ENCODE measurements around the gene STAP1. TPM values are rescaled to one million over a fixed set of nuclear protein-coding genes. Genes with fewer than 3 reads are reported as not detected.
A peak's percentile ranks its signal among the peaks of the same experiment; 100 is the strongest.
"Not testable (repeated sequence)": the region's sequence is repeated elsewhere in the genome, so short reads cannot be mapped to it uniquely, and the experiment has no call there.

Gene STAP1
- total RNA-seq, 1 experiment from 2014 or later: not detected

- no peak for DNase-seq (ENCODE audit: low read depth, low spot score)
- in situ Hi-C loops (cut with HindIII; ENCODE audit: low pct_unique_long_range_greater_than_20kb, low sequenced_read_pairs): no loop called here
These were observed 35.2 kb downstream of the STAP1 start for GRCh38 chr4:67593741-67594175.

DNA sequence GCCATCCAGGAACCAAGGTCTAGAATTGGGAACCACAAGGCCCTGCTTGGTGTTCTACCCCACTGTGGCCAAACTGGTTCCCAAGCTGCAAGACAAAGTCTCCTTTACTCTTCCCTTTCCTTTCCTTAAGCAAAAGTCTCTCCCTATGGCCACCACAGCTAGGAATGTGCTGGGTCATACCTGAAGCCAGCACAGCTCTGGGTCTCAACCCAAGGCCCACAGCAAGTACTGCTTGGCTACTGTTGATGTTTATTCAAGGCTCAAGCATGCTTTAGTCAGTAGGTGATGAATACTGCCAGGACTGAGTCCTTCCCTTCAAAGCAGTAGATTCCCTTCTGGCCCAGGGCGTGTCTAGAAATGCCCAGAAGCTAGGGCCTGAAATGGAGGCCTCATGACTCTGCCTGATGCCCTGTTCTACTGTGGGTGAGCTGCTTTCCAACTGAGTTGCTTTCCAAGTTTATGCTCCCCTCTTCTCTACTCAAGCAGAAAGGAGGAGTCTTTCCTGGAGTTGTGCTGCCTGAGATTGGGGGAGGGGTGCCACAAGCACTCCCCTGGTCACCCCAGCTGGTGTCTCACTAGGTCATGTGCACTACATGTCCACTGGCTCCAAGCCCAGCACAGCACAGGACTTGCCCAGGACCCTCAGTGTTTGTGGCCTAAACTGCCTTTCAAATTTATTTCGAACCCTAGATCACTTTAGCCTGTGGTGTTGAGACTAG lies 44.9 kb downstream of the STAP1 start:
- in situ Hi-C loops (cut with HindIII; ENCODE audit: low pct_unique_long_range_greater_than_20kb, low sequenced_read_pairs): no loop called here
- DNase-seq (ENCODE audit: low read depth, low spot score): no peak

GRCh38 chr4:67604029-67604381 lies 45.5 kb downstream of the STAP1 start:
- DNase-seq (ENCODE audit: low read depth, low spot score): no peak
- in situ Hi-C loops (cut with HindIII; ENCODE audit: low pct_unique_long_range_greater_than_20kb, low sequenced_read_pairs): no loop called here

DNA sequence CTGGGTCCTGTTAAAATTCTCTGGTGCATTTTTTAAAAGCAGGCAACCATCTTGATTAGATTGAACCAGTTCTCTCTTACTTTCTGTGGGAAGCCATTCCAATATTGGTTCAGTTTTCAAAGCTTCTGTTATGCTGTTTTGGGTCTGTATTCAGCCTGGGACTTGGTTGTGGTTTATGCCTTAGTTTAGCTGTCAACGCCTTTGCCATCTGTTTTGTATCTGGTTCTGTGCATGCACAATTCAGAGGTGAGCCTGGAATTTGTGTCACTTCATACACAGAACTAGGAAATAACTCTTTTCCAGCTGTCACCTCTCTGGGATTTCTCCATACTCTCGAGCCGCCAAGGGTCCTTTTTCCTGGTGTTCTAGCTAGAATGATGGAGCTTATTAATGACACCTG lies 46.2 kb downstream of the STAP1 start:
- no peak for DNase-seq (ENCODE audit: low read depth, low spot score)
- in situ Hi-C loops (cut with HindIII; ENCODE audit: low pct_unique_long_range_greater_than_20kb, low sequenced_read_pairs): no loop called here

- in situ Hi-C loops (cut with HindIII; ENCODE audit: low pct_unique_long_range_greater_than_20kb, low sequenced_read_pairs): no loop called here
These were observed 49.5 kb downstream of the STAP1 start for GRCh38 chr4:67608027-67608426.

GRCh38 chr4:67614186-67614585 lies 55.7 kb downstream of the STAP1 start:
- no peak for DNase-seq (ENCODE audit: low read depth, low spot score)
- in situ Hi-C loops (cut with HindIII; ENCODE audit: low pct_unique_long_range_greater_than_20kb, low sequenced_read_pairs): no loop called here

More at GRCh38 chr4:67608027-67608426, 49.5 kb downstream of the STAP1 start:
- no peak for DNase-seq (ENCODE audit: low read depth, low spot score)

GRCh38 chr4:67615119-67615518 lies 56.6 kb downstream of the STAP1 start:
- in situ Hi-C loops (cut with HindIII; ENCODE audit: low pct_unique_long_range_greater_than_20kb, low sequenced_read_pairs): no loop called here
- DNase-seq (ENCODE audit: low read depth, low spot score): no peak

DNA sequence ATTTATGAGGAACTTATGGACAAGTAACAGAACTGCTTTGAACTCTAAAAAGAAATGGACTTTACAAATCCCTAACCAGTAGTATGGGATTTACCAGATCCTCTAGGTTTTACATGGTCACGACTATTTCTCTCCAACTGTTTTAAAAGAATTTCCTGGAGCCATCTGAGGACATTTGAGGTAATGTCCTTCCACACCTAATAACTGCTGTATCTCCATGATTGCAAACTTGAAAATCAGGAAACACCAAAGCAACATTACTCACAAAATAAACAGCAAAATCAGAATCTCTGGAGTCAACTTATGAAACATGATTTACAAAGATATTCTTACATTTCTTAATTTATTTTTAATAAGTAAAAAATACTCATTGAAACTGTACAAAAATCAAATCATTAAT lies 58.0 kb downstream of the STAP1 start:
- in situ Hi-C loops (cut with HindIII; ENCODE audit: low pct_unique_long_range_greater_than_20kb, low sequenced_read_pairs): no loop called here
- DNase-seq (ENCODE audit: low read depth, low spot score): no peak

- peak; percentile 32 for DNase-seq (ENCODE audit: low read depth, low spot score)
- in situ Hi-C loops (cut with HindIII; ENCODE audit: low pct_unique_long_range_greater_than_20kb, low sequenced_read_pairs): no loop called here
These were observed 66.4 kb downstream of the STAP1 start for GRCh38 chr4:67624939-67625338.

- no peak for DNase-seq (ENCODE audit: low read depth, low spot score)
- in situ Hi-C loops (cut with HindIII; ENCODE audit: low pct_unique_long_range_greater_than_20kb, low sequenced_read_pairs): no loop called here
These were observed 74.0 kb downstream of the STAP1 start for GRCh38 chr4:67632492-67632891.

DNA sequence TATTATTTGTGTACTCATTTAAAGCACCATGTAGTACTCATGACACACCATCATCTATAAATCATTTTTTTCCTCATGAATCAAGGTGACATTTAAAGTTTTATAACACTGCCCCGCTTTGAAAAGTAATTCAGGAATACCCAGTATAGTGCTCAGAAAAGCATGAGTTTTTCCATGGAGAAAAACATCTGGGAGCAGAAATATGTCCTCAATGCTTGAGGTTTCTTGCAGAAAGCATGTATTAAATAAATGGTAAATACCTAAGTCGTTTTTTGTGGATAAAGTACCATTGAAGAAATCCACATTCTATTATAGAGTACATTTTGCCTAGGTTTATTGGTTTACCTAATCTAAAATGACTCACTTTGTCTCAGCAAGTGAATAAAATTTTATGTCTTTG lies 76.2 kb downstream of the STAP1 start:
- in situ Hi-C loops (cut with HindIII; ENCODE audit: low pct_unique_long_range_greater_than_20kb, low sequenced_read_pairs): no loop called here
- DNase-seq (ENCODE audit: low read depth, low spot score): no peak

GRCh38 chr4:67635331-67635730 lies 76.8 kb downstream of the STAP1 start:
- in situ Hi-C loops (cut with HindIII; ENCODE audit: low pct_unique_long_range_greater_than_20kb, low sequenced_read_pairs): no loop called here
- DNase-seq (ENCODE audit: low read depth, low spot score): no peak

- in situ Hi-C loops (cut with HindIII; ENCODE audit: low pct_unique_long_range_greater_than_20kb, low sequenced_read_pairs); DNase-seq (ENCODE audit: low read depth, low spot score): not testable (repeated sequence)
These were observed 78.5 kb downstream of the STAP1 start for GRCh38 chr4:67636978-67637377.

GRCh38 chr4:67638136-67638535 lies 79.6 kb downstream of the STAP1 start:
- in situ Hi-C loops (cut with HindIII; ENCODE audit: low pct_unique_long_range_greater_than_20kb, low sequenced_read_pairs): no loop called here
- DNase-seq (ENCODE audit: low read depth, low spot score): no peak

DNA sequence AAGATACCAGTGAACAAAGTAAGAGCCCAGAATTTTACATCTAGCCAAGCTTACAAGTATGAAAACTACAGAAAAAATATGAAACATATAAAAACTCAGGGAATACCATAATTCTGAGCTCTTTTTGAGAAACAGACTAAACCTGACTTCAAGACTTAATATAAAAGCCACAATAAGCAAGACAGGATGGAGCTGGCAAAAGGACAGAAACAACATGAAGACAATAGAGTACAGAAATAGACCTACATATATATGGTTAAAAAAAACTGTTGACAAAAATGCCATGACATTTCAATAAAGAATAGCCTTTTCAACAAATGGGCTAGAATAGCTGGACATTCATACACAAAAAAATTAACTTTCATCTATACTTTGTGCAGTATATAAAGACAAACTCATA lies 93.0 kb downstream of the STAP1 start:
- DNase-seq (ENCODE audit: low read depth, low spot score): no peak
- in situ Hi-C loops (cut with HindIII; ENCODE audit: low pct_unique_long_range_greater_than_20kb, low sequenced_read_pairs): no loop called here

Small RNA genes within 50 kb of the gene (small RNA-seq; reads per million reads assigned to genes)
- 0 reads per million in 2 experiments for gene AC096720.1

Other genes starting within 250 kb of the STAP1 start
- gene CENPC, start 13.2 kb upstream of the STAP1 start, total RNA-seq (2014; rRNA removed; shearing (Covaris generic)): 8.8 and 9.5 TPM in 2 replicates
- 43.8 and 51.3 TPM in 2 replicates for gene UBA6, start 142.4 kb downstream of the STAP1 start, total RNA-seq (2014; rRNA removed; shearing (Covaris generic))
- gene GNRHR, start 195.7 kb downstream of the STAP1 start, total RNA-seq (2014; rRNA removed; shearing (Covaris generic)): not detected in 2 replicates

All from SK-MEL-5 (cell line).